Testis (tissue), 3 donors: ENCODE data around the gene BACE2. TPM values are rescaled to one million over a fixed set of nuclear protein-coding genes. Genes with fewer than 3 reads are reported as not detected.
A peak's percentile ranks its signal among the peaks of the same experiment; 100 is the strongest.

Experiments
- DNase-seq: peaks from one replicate; pipeline ENCODE4 v3.0.0-alpha.2; 2019
- H3K27ac ChIP-seq, 2 donors: fragments of 200-600 bp; sonication (generic); one replicate each; pipeline ENCODE4 v1.5.1; 2019
- H3K27me3 ChIP-seq: fragments of 200-600 bp; sonication (generic); one replicate; pipeline ENCODE4 v1.5.1; 2019
- H3K36me3 ChIP-seq: fragments of 200-600 bp; sonication (generic); one replicate; pipeline ENCODE4 v1.5.1; 2017; ENCODE audit warnings: low read depth; ENCODE audit errors: missing control alignments
- H3K4me1 ChIP-seq: fragments of 200-600 bp; sonication (generic); one replicate; pipeline ENCODE4 v1.5.1; 2019
- H3K4me3 ChIP-seq, 2 donors: fragments of 200-600 bp; sonication (generic); one replicate each; pipeline ENCODE4 v1.5.1; 2017 to 2019
- H3K9me3 ChIP-seq: fragments of 200-600 bp; sonication (generic); one replicate; pipeline ENCODE4 v1.5.1; 2017
- POLR2A ChIP-seq: fragments of 450-650 bp; IDR thresholded peaks from one replicate; pipeline ENCODE4 v1.6.1; 2017; ENCODE audit warnings: antibody characterized with exemption, mild to moderate bottlenecking, moderate library complexity
- WGBS, 2 donors: methylation state at CpG; one replicate each; pipeline ENCODE4 v1.1.5; 2018; 5-methylcytosine and 5-hydroxymethylcytosine counted together
- intact Hi-C: fragments of 100-400 bp; cut with DNase I; formaldehyde crosslinking; loops from one replicate; pipeline ENCODE4 v1.15.1; 2023; ENCODE audit warnings: low total_unique reads
- polyA plus RNA-seq: library from polyadenylated mRNA; stranded (reverse); fragments of 350-450 nt; fragmentation: Illumina TruSeq; extraction: RNeasy Lipid Tissue Mini Kit (QIAGEN cat#74804); gene quantifications from one replicate; pipeline ENCODE4 v1.2.3, GENCODE V29; 2014; ENCODE audit warnings: low read depth, low replicate concordance; ENCODE audit not compliant: insufficient read depth
- total RNA-seq, 2 donors: library from RNA; depleted of rRNA; stranded (reverse); fragments of >200 nt; gene quantifications; one replicate each; pipeline ENCODE4 v1.2.3, GENCODE V29; 2016
- TF ChIP-seq, protein P1 (sequence below), 3 experiments: fragments of 450-650 bp in 2 of 3; fragments of 200-600 bp in 1 of 3; sonication (generic) in 1 of 3; IDR thresholded peaks; one replicate each; pipeline ENCODE4 v1.5.1; 2016 to 2019; ENCODE audit warnings: antibody characterized with exemption in 3 of 3, mild to moderate bottlenecking in 2 of 3, moderate library complexity in 1 of 3

The BACE2 gene
- total and polyA plus RNA-seq, 3 donors from 2014 or later: 17.4 to 28.6 (median 21.8) TPM

DNA sequence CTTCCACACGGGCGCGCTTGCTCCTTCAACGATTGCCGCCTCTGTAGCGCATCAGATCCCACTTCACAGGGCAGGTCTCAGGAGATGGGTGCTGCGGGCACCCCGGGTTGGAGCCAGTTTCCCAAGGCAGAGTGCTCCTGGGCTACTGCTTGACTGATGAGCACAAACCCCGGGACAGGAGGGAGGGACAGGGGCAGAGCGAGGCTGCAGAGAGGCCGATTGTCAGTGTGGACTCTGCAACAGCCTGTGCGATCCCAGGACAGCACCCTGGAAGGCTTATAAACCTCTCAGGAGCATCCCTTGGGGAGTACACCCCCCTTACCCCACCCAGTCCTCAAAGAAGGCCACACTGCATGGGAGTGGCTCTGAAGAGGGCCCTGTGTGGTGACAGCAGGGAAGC lies 28.0 kb upstream of the BACE2 start:
- no peaks in the 10 kb centered on the region for H3K27me3 ChIP-seq
- intact Hi-C loops: no loop called here
- no peak overlapping the region for H3K27ac ChIP-seq
- H3K4me1 ChIP-seq: peaks cover 6% of the 10 kb centered on the region
- 95% methylated on average over 11 to 12 of the region's 12 CpGs for WGBS, 2 donors
- no peak overlapping the region for H3K4me3 ChIP-seq
- H3K9me3 ChIP-seq: no peaks in the 10 kb centered on the region
- no peak for DNase-seq
- H3K36me3 ChIP-seq: no peaks in the 10 kb centered on the region
- TF ChIP-seq, protein P1, sequence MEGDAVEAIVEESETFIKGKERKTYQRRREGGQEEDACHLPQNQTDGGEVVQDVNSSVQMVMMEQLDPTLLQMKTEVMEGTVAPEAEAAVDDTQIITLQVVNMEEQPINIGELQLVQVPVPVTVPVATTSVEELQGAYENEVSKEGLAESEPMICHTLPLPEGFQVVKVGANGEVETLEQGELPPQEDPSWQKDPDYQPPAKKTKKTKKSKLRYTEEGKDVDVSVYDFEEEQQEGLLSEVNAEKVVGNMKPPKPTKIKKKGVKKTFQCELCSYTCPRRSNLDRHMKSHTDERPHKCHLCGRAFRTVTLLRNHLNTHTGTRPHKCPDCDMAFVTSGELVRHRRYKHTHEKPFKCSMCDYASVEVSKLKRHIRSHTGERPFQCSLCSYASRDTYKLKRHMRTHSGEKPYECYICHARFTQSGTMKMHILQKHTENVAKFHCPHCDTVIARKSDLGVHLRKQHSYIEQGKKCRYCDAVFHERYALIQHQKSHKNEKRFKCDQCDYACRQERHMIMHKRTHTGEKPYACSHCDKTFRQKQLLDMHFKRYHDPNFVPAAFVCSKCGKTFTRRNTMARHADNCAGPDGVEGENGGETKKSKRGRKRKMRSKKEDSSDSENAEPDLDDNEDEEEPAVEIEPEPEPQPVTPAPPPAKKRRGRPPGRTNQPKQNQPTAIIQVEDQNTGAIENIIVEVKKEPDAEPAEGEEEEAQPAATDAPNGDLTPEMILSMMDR (IDR thresholded peaks at IDR 0.05): no peak
- no peak for TF ChIP-seq POLR2A

DNA sequence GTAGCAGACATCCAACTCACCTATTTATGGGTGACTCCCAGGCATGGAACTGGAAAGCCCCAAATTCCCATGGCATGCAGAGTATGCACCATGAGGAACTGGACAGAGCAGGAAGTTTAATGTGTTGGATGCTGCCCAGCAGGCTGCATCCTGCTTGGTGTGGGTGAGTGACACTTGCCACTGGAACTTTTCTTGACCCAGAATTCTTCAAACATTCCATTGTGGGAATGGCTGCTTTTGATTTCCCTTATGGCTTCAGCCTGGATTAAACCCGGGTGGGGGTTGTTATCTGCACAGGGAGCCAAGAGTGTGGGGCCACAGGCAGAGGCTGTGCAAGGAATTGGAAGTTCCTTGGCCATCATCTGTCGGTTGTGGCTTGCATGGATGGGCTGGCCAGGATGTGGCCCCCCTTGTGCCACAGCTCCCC lies 26.9 kb upstream of the BACE2 start:
- H3K36me3 ChIP-seq: no peaks in the 10 kb centered on the region
- DNase-seq: no peak
- intact Hi-C loops: no loop called here
- TF ChIP-seq POLR2A: no peak
- TF ChIP-seq, protein P1 (IDR thresholded peaks at IDR 0.05): no peak
- no peaks in the 10 kb centered on the region for H3K27me3 ChIP-seq
- no peak overlapping the region for H3K27ac ChIP-seq
- H3K4me1 ChIP-seq: peaks cover 6% of the 10 kb centered on the region
- H3K9me3 ChIP-seq: no peaks in the 10 kb centered on the region
- no peak overlapping the region for H3K4me3 ChIP-seq
- 67 to 83% methylated on average over 2 of the region's 2 CpGs for WGBS, 2 donors

DNA sequence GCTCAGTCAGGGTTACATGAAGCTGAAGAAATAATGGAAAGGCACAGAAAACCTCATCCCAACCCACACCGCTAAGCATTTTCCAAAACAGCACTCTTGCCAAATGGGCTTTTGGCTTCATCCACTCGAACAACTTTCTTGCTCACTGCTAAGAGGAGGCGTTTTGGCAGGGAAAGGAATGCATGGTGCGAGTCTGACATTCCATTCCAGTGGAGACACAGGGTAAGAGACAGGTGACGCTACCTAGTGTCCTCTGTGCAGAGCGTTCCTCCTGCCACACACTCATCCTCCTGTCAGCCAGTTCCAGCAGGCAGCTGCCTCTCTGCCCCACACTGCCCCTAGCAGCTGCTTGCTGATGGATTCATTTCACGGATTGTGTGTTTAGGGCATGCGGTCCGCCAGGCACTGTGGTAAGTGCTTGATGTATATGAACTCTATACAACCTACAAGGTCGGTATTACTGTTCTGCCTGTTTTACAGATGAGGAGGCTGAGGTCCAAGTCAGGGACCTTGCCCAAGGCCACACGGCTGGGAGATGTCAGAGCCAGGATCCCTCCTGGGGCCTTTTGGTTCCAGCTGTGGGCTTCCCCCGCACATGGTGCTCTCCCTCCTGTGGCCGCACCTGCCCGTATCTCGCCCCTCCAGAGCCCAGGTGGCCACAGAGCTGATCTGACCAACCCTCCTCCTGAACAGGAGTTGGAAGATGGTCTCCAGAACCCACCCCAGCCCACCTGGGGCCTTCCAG lies 25.7 kb upstream of the BACE2 start:
- TF ChIP-seq POLR2A: no peak
- TF ChIP-seq, protein P1 (IDR thresholded peaks at IDR 0.05): no peak
- 54 to 68% methylated on average over 14 to 15 of the region's 15 CpGs for WGBS, 2 donors
- Histone ChIP-seq H3K36me3 (no peaks in the 10 kb centered on the region), H3K27me3 (no peaks in the 10 kb centered on the region), H3K4me1 (peaks cover 6% of the 10 kb centered on the region), H3K4me3 (no peak overlapping the region), H3K9me3 (no peaks in the 10 kb centered on the region), H3K27ac (no peak overlapping the region)
- intact Hi-C loops: no loop called here
- peak; percentile 37 for DNase-seq

DNA sequence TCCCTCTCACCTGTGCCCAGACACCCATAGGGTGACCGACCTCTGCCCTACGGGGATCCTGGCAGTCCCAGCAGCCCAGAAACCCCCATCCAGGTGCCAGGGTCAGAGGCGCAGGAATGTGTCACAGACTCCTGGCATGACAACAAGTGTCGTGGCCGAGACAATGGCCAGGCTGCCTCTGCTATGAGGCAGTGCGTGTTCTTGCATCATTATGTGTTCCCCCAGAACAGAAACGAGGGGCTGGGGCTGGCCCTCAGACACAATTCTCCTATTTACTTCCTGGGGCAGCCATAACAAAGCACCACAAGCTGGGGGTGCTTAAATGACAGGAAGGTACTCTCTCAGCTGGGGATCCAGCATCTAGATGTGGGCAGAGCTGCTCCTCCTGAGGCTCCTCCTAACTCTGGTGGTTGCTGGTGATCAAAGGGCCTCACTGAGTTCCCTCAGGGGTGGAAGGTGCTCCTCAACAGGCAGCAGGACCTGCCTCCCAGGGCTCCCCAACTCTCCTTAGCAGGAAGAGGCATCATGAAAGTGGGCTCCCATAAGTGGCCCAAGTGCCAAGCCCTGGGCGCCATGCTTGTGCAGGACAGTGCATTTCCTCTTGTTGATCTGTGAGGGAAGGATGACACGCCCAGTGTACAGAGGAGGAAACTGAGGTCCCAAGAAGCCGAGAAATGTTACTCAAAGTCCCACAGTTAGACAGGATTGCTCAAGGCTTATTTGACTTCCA lies 24.2 kb upstream of the BACE2 start:
- no peaks in the 10 kb centered on the region for H3K9me3 ChIP-seq
- peaks cover 6% of the 10 kb centered on the region for H3K4me1 ChIP-seq
- TF ChIP-seq, protein P1 (IDR thresholded peaks at IDR 0.05): no peak
- TF ChIP-seq POLR2A: no peak
- intact Hi-C loops: no loop called here
- no peak overlapping the region for H3K27ac ChIP-seq
- no peak overlapping the region for H3K4me3 ChIP-seq
- no peak for DNase-seq
- no peaks in the 10 kb centered on the region for H3K36me3 ChIP-seq
- H3K27me3 ChIP-seq: no peaks in the 10 kb centered on the region
- WGBS, 2 donors: 92 to 97% methylated on average over 10 of the region's 10 CpGs
